Central memory CD4-positive, alpha-beta T cell (primary cell): ENCODE results near the gene DNAI7.

Source experiments
- DNase-seq: peaks from one replicate; pipeline ENCODE4 v3.0.0; 2022

DNAI7 gene

DNA sequence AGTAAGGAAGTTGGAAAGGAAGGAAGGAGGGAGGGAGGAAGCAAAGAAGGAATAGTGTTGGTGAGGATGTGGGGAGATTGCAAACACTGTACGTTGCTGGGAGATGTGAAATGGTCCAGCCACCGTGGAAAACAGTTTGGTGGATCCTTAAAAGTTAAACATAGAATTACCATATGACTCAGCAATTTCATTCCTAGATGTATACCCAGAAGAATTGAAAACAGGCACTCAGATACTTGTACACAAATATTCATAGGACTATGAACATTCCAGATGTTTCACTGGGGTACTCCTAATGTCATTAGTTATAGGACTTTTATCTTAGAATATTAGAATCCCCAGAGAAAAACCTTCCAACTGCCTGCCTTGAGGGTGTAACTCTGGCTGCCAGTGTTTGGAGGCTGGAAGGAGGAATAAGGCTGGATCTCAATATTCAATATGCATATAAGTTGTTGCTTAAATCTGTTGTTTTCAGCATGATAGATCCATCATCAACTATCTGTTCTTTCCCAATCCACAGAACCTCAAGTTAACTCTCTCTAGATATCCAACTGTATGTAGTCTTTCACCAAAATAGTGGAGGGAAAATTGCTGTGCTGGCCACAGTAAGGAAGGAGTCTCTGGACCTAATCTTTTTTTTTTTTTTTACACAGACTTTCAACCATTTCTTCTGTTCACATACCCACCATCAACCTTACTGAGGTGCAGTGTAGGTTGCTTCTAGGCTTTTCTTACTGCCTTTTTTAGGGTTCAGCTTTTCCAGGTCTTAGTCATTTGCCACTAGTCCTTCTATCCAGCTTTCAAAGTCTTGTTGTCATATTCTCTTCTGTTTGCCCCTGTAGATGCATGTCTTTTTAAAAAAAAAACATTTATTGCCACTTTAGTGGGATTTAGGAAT is 94.5 kb downstream of the DNAI7 start:
- DNase-seq = no peak

DNA sequence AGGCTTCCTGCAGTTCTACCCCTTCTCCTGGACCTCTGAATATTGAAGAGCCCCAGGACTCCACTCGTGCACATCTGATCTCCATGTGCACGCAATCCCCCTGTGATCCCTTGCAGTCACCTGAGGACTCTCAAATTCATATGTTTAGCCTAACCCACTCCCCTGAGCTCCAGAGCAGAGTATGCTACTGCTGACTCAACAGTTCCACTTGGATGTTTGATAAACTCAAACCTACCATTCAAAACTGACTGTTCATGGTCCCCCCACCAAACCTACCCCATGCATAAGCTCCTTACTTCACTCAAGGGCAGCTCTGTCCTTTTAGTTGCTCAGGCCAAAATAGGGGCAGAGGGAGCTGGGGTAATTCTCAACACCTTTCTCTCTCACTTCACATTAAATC is 96.0 kb downstream of the DNAI7 start:
- no peak for DNase-seq

DNA sequence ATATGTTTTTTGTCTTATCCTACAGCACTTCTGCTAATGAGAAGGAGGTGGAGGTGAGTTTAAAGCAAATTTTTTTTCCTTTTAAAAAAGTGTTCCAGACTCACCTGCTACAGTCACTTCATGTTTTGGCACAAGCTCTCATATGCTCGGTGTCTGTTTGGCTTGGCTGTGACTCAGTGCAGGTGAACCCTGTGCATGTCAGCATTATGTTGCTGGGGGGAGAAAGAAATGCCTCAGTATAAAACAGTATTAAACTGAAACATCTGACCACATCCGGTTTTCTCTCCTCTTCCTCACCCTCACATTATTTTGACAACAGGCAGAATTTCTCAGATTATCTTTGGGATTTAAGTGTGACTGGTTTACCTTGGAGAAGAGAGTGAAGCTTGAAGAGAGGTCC is 105.2 kb downstream of the DNAI7 start:
- DNase-seq = no peak

DNA sequence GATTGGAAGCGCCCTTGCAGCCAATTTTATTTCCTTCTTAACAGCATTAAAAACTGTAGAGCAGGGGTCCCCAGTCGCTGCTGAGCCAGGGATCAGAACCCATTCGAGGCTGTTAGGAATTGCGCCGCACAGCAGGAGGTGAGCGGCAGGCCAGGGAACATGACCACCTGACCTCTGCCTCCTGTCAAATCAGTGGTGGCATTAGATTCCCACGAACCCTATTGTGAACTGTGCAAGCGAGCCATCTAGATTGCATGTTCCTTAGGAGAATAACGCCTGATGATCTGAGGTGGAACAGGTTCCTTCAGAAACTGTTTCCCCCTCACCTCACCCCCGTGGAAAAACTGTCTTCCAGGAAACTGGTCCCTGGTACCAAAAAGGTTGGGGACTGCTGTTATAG is 107.4 kb downstream of the DNAI7 start:
- no peak for DNase-seq

DNA sequence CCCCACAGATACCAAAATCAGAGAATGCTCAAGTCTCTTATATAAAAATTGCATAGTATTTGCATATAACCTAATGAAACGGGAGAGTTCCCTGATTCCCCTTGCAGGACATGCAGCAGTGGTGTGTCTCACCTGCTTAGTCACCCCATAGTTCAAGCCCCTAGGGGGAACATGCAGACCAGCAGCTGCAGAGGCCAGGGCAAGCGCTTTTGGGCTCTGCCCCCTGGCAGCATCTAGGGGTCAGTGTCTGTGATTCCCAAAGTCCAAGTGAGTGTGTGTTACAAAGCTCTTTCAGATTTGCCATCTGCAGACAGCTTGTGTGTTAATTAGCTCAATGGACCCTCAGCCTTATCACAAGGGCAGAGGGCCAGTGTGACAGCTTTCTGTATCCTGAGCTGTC is 110.1 kb downstream of the DNAI7 start:
- no peak for DNase-seq

DNA sequence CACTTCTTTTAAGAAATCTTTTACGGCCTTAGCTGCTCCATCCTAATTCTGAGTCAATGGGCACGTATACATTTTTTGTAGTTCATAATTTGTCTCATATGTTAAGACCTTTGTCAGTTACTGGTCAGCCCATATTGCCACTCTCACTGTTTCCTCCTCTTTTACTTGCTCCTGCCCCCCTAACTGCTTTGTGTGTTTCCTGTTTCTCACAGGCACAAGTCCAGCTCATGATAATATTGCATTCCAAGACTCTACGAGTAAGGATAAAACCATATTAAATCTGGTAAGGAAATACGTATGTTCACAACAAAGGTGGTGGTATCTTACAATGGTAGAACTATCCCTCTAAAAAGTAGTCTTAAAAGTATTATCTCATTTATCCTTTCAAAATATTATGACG is 111.7 kb downstream of the DNAI7 start:
- no peak for DNase-seq

DNA sequence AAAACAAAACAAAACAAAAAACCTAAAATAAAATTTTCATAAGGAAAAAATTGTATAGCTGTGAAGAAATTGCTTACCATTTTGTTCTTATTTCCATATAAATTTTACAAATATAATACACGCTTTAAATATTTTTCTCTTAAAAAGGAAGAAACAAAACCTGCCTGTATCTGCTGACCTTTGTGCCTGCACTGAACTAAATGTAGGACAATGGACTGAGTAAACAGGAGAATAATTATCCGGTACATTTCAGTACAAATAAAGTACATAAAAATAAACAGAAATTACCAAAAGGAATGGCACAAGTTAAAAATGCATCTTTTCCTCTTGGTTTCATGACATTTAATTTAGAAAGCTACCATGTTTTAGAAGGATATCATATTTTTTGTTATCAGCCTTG is 112.3 kb downstream of the DNAI7 start:
- DNase-seq = no peak

DNA sequence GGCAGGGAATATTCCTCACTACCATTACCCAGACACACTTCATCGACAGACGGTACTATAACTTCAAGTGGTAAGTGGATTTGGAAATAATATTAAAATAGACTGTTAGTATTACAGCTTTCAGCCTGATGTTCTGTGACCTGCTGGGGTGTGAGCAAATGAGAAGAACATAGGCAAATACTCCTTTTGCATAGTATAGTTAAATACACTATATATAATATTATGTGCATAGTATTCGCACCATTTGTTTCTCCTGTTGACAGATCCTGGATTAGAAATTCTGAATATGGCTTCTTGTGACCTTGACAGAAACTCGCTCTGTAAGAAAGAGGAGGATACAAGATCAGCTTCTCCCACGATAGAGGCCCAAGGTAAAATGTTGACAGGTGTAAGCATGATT is 115.6 kb downstream of the DNAI7 start:
- DNase-seq = no peak

DNA sequence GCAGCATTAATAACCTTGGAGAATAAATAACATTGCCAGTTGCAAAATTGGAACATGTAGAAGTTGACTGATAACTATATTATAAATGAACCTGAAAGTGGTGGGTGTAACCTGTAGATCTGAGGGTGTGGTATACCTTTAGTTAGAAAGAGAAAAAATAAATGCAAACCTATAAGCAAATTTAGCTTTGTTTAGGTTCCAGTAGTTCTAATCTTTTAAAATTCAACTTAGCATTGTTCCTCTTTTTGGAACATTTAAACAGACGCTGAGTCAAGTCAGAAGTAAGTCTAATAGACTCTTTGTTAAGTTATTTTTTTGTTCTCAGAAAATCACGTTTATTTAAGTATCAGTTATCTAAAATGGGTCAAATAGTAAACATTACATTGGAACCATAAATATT is 120.0 kb downstream of the DNAI7 start:
- DNase-seq = no peak

DNA sequence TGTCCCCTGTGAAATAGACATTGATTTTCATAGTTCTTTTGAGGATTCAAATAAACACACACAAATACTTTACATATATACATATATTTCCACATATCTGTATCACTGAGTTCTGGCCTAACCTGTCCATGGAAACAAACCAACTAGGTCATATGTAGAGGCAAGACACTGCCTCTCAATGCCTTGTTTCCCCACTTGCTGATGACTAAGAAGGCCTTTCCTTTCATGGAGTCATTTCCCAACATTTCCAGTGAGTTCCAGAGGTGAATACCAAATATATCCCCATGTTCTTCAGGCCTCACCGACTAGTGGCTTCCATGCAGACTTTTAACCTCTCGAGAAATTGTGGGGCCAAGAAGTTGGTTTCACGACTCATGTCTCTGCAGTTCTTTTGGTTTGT is 120.8 kb downstream of the DNAI7 start:
- DNase-seq = no peak

DNA sequence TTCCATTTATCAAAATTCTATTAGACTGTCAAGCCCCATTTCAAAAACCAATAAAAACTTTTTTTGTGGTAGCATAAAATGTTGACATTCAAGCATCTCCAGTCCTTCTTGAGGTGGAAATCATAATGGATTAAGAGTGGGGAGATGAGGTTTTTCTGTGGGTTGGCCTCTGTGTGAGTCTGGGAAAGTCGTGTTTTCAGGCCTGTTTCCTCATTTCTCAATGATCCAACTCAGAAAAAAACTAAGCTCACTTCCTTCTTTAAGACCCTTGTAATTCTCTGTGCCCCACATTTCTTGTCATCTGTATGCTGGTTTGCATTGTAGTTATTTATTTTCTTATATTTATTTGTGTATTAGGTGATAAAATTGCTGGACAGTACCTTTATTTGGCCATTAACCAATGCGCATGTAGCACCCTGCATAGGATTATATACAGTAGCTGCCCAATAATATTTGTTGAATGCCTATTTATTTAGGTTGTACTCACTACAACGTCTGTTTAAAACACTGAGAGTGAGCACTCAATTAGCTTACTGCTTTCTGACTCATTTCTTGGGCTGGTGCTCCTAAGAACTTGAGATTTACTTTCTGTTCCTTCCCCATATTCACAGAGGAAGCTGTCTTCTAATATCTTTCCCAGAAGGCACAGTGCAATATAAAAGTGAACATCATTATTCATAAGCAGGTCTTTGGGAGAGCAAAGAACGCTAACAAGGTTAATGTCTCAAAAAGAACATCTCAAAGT is 121.9 kb downstream of the DNAI7 start:
- no peak for DNase-seq

DNA sequence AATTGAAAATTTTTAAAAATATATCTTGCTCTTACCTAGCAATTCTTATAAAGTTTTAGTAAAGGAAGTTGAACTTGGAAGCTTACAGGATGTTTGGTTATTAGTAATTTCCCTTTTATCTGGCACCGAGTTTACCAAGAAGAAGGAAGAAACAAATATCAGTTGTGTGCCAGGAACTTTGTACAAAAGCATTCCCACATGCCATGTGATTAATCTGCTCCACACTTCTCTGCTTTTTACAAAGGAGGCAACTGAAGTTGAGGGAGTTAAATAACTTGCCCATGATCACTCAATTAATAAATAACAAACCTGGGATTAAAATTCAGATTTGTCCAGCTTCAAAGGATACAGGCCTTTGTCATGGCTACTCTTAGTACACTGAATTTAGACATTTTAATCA is 123.6 kb downstream of the DNAI7 start:
- no peak for DNase-seq

DNA sequence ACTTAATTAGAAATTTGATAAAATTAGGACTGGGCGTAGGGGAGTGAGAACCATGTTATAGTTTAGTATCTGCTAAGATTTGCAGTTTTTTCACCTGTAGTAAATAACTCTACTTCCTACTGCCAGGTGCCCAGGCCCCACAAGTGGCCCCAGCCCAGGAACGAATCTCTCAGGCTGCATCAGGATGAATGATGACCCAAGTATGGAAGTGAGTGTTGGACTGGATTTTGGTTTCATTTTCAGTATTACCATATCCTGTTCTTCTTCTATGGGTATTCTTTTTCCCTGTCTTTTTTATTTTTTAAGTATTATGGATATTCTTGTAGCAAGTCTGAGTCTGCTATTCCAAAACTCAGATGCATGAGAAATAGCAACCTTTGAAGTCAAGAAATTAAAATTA is 125.7 kb downstream of the DNAI7 start:
- no peak for DNase-seq

DNA sequence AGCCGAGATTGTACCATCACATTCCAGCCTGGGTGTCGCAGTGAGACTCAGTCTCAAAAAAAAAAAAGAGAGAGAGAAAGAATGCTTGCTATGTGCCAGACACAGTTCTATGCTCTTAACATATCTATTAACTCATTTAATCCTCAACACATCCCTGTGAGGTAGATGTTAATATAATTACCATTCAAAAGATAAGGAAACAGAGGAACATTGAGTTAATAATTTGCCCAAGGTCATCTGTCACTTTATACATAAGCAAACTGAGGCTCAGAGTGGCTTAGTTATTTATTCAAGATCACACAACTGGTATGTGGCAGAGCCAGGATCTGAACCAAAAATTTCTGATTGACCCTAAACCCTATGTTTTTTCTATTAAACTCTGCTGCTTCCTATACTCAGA is 129.9 kb downstream of the DNAI7 start:
- no peak for DNase-seq

DNA sequence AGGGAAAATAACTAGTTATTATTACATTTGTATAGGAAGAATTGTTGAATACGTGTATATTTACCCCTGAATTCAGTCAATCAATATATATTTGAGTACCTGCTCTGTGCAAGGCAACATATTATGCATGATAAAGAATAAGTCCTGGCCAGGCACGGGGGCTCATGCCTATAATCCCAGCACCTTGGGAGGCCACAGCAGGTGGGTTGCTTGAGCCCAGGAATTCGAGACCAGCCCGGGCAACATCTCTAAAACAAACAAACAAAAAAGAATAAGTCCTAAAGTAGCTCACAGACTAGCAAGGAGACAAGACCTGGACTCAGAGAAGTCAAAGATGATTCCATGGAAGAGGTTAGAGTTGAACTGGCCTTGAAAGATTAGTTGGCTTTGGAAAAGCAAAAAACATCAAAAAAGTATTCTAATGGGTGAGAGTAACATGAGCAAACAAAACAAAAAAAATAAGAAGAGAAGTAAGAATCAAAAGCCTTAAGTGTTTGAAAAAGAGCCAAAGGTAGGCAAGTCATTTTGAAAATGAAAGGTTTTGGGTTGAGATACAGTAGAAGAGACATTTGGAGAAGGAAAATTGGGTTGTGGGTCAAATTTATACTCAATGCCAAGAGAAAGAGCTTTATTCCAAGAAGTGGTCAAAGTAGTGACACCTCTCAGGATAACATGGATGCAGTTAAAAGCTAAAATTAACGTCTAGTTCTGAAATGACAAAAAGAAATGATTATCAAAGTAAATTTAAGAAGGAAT is 130.9 kb downstream of the DNAI7 start:
- no peak for DNase-seq

DNA sequence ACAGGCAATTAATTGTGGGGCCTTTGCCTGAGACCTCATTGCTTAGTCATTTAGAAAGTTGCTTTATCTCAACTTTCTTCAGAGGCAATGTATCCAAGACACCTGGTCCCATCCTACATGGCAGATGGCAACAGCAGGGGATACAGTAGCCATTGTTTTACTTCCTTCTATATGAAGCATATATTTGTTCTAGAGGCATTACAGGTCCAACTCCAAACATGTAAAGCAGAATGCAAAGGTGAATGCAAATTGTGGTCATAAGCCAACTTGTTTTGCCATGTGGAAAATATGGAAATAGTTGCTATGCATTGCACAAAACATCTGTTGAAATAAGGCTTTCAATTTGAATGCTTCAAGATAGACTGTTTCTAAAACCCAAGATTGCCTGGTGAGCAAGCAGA is 136.3 kb downstream of the DNAI7 start:
- no peak for DNase-seq
